ENCODE data around the gene STOML1.
"Not testable (repeated sequence)": the region's sequence is repeated elsewhere in the genome, so short reads cannot be mapped to it uniquely, and the experiment has no call there.

The STOML1 gene

GRCh38 chr15:73946046-73946721 is 45.9 kb downstream of the STOML1 start:
- no peak for DNase-seq (ENCODE audit: low spot score)

- no peak for DNase-seq (ENCODE audit: low spot score)
Measured at GRCh38 chr15:73945130-73945508, 47.0 kb downstream of the STOML1 start.

GRCh38 chr15:73944161-73945129 is 47.6 kb downstream of the STOML1 start:
- no peak for DNase-seq (ENCODE audit: low spot score)

- no peak for DNase-seq (ENCODE audit: low spot score)
Measured at GRCh38 chr15:73942751-73943270, 49.3 kb downstream of the STOML1 start.

GRCh38 chr15:73941871-73942635 is 50.0 kb downstream of the STOML1 start:
- DNase-seq (ENCODE audit: low spot score) = no peak

- DNase-seq (ENCODE audit: low spot score) = no peak
Measured at GRCh38 chr15:73941449-73941848, 50.6 kb downstream of the STOML1 start.

GRCh38 chr15:73941044-73941443 is 51.1 kb downstream of the STOML1 start:
- no peak for DNase-seq (ENCODE audit: low spot score)

GRCh38 chr15:73940061-73940981 is 51.8 kb downstream of the STOML1 start:
- DNase-seq (ENCODE audit: low spot score) = no peak

- no peak for DNase-seq (ENCODE audit: low spot score)
Measured at GRCh38 chr15:73939138-73939537, 53.0 kb downstream of the STOML1 start.

- not testable (repeated sequence) for DNase-seq (ENCODE audit: low spot score)
Measured at GRCh38 chr15:73938516-73938915, 53.6 kb downstream of the STOML1 start.

GRCh38 chr15:73937726-73938125 is 54.4 kb downstream of the STOML1 start:
- DNase-seq (ENCODE audit: low spot score) = no peak

- no peak for DNase-seq (ENCODE audit: low spot score)
Measured at GRCh38 chr15:73937296-73937695, 54.8 kb downstream of the STOML1 start.

GRCh38 chr15:73936588-73937290 is 55.4 kb downstream of the STOML1 start:
- no peak for DNase-seq (ENCODE audit: low spot score)

GRCh38 chr15:73936181-73936580 is 55.9 kb downstream of the STOML1 start:
- DNase-seq (ENCODE audit: low spot score) = no peak

- no peak for DNase-seq (ENCODE audit: low spot score)
Measured at GRCh38 chr15:73935547-73935946, 56.5 kb downstream of the STOML1 start.

GRCh38 chr15:73934281-73934680 is 57.8 kb downstream of the STOML1 start:
- no peak for DNase-seq (ENCODE audit: low spot score)

- DNase-seq (ENCODE audit: low spot score) = no peak
Measured at GRCh38 chr15:73932381-73933191, 59.5 kb downstream of the STOML1 start.

- no peak for DNase-seq (ENCODE audit: low spot score)
Measured at GRCh38 chr15:73931441-73931840, 60.7 kb downstream of the STOML1 start.

- no peak for DNase-seq (ENCODE audit: low spot score)
Measured at GRCh38 chr15:73930790-73931281, 61.3 kb downstream of the STOML1 start.
